ENCODE results near the gene TBC1D22A.

The TBC1D22A gene

GRCh38 chr22:46741974-46742519 is 20.4 kb upstream of the TBC1D22A start:
- TF ChIP-seq, protein P1, sequence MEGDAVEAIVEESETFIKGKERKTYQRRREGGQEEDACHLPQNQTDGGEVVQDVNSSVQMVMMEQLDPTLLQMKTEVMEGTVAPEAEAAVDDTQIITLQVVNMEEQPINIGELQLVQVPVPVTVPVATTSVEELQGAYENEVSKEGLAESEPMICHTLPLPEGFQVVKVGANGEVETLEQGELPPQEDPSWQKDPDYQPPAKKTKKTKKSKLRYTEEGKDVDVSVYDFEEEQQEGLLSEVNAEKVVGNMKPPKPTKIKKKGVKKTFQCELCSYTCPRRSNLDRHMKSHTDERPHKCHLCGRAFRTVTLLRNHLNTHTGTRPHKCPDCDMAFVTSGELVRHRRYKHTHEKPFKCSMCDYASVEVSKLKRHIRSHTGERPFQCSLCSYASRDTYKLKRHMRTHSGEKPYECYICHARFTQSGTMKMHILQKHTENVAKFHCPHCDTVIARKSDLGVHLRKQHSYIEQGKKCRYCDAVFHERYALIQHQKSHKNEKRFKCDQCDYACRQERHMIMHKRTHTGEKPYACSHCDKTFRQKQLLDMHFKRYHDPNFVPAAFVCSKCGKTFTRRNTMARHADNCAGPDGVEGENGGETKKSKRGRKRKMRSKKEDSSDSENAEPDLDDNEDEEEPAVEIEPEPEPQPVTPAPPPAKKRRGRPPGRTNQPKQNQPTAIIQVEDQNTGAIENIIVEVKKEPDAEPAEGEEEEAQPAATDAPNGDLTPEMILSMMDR (IDR thresholded peaks at IDR 0.05; ENCODE audit: control insufficient read depth, extremely low read depth, insufficient read depth) = no peak
- no peak overlapping the region for H3K4me3 ChIP-seq (ENCODE audit: low read depth, low read length)
- no peak for DNase-seq (ENCODE audit: low read depth)

DNA sequence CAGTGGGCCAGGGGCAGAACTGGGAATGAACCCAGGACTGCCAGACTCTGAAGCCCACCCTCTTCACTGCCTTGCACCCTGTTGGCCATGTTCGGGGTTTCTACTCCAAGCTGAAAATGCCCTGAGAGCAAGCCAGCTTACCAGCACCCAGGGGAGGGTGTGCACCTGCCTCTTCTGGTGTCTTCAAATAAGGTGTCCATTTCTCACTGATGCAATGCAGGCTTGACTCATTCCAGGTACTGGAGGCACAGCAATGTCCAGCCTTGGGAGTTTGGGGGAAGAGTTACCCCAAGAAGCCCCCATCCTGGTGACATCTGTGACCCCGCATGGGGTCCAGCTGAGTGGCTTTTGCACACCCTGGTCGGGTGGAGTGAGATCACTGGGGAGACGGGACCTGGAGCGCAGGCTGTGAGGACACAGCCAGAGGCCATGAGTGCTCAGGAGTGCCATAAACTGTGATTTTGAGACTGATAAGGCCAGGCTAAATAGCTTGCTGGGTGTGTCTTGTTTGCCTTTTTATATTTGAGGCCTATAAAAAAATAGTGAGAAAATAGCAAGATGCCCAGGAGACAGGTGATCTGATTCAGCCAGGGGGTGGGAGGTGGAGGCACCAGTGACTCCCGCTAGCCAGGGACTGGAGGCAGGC is 19.8 kb upstream of the TBC1D22A start:
- TF ChIP-seq, protein P1 (IDR thresholded peaks at IDR 0.05; ENCODE audit: control insufficient read depth, extremely low read depth, insufficient read depth) = no peak
- H3K4me3 ChIP-seq (ENCODE audit: low read depth, low read length) = no peak overlapping the region
- peak; percentile 94 for DNase-seq (ENCODE audit: low read depth)

DNA sequence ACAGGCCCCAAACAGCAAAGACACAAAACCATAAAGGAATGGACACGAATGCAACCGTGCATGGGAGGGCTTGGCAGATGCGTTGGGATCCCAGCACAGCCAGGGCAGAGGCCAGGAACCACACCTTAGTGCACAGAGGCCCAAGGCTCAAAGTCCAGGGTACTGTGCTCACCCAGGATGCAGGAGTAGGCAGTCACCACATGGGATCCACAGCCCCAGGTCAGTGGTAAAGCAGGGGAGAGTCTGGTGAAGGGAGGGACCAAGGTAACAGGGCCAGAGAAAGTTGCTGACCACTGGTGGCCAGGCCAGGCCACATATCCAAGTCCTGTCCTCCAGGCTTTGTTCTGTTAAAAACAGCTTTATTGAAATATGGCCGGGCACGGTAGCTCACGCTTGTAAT is 17.9 kb upstream of the TBC1D22A start:
- TF ChIP-seq, protein P1 (IDR thresholded peaks at IDR 0.05; ENCODE audit: control insufficient read depth, extremely low read depth, insufficient read depth) = no peak
- DNase-seq (ENCODE audit: low read depth) = no peak
- no peak overlapping the region for H3K4me3 ChIP-seq (ENCODE audit: low read depth, low read length)

- TF ChIP-seq, protein P1 (IDR thresholded peaks at IDR 0.05; ENCODE audit: control insufficient read depth, extremely low read depth, insufficient read depth) = no peak
- no peak for DNase-seq (ENCODE audit: low read depth)
- H3K4me3 ChIP-seq (ENCODE audit: low read depth, low read length) = no peak overlapping the region
Measured at GRCh38 chr22:46746192-46746591, 16.3 kb upstream of the TBC1D22A start.

DNA sequence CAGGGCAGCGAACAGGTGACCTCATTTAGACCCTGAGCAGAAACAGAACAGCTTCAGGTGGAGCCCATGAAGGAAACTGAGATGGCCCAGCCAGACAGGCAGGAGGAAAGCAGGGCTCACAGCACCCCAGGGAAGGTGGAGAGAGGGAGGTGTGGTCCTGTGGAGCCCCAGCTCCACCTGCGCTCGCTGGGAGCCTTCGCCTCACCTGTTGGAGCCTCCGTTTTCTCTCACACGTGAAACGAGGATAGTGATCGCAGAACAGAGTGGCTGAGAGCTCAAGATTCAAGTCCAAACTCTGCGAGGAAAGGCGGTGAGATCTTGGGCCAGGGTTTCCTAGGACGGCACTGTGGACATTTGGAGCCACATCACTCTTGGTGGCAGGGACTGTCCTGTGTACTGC is 15.8 kb upstream of the TBC1D22A start:
- H3K4me3 ChIP-seq (ENCODE audit: low read depth, low read length) = no peak overlapping the region
- TF ChIP-seq, protein P1 (IDR thresholded peaks at IDR 0.05; ENCODE audit: control insufficient read depth, extremely low read depth, insufficient read depth) = no peak

GRCh38 chr22:46747646-46748045 is 14.8 kb upstream of the TBC1D22A start:
- DNase-seq (ENCODE audit: low read depth) = no peak
- H3K4me3 ChIP-seq (ENCODE audit: low read depth, low read length) = no peak overlapping the region
- TF ChIP-seq, protein P1 (IDR thresholded peaks at IDR 0.05; ENCODE audit: control insufficient read depth, extremely low read depth, insufficient read depth) = no peak

More for the DNA sequence above, 15.8 kb upstream of the TBC1D22A start:
- no peak for DNase-seq (ENCODE audit: low read depth)
